ENCODE results near the gene PDIA5. TPM values are rescaled to one million over a fixed set of nuclear protein-coding genes. Genes with fewer than 3 reads are reported as not detected.

The PDIA5 gene
- total and polyA plus RNA-seq, 4 donors, result 9.5 to 16.9 (median 13.5) TPM

GRCh38 chr3:123129532-123129931 lies 62.7 kb downstream of the PDIA5 start:
- WGBS (ENCODE audit: insufficient coverage), result 92% methylated on average over 7 of the region's 7 CpGs
- H3K36me3 ChIP-seq (ENCODE audit: control insufficient read depth, insufficient read depth, low read length), result peaks cover 21% of the 10 kb centered on the region

GRCh38 chr3:123130079-123130750 lies 63.4 kb downstream of the PDIA5 start:
- Histone ChIP-seq H3K4me1 (ENCODE audit: control insufficient read depth, insufficient read depth, low read length) (peaks cover 2% of the 10 kb centered on the region), H3K27ac (ENCODE audit: low read depth, low read length) (no peak overlapping the region), H3K4me3 (ENCODE audit: low read depth, low read length) (no peak overlapping the region), H3K36me3 (ENCODE audit: control insufficient read depth, insufficient read depth, low read length) (peaks cover 24% of the 10 kb centered on the region), H3K27me3 (ENCODE audit: control insufficient read depth, insufficient read depth, low read length) (no peaks in the 10 kb centered on the region), H3K9me3 (ENCODE audit: control insufficient read depth, insufficient read depth, low read length) (no peaks in the 10 kb centered on the region)
- WGBS (ENCODE audit: insufficient coverage), result 98% methylated on average over 7 of the region's 12 CpGs
- no peak for DNase-seq (ENCODE audit: low read depth in 4 of 6, low spot score in 6 of 6)

More at GRCh38 chr3:123129532-123129931, 62.7 kb downstream of the PDIA5 start:
- no peak for DNase-seq (ENCODE audit: low read depth in 4 of 6, low spot score in 6 of 6)
- no peaks in the 10 kb centered on the region for H3K9me3 ChIP-seq (ENCODE audit: control insufficient read depth, insufficient read depth, low read length)
- no peak overlapping the region for H3K27ac ChIP-seq (ENCODE audit: low read depth, low read length)
- no peaks in the 10 kb centered on the region for H3K27me3 ChIP-seq (ENCODE audit: control insufficient read depth, insufficient read depth, low read length)
- H3K4me3 ChIP-seq (ENCODE audit: low read depth, low read length), result no peak overlapping the region
- peaks cover 7% of the 10 kb centered on the region for H3K4me1 ChIP-seq (ENCODE audit: control insufficient read depth, insufficient read depth, low read length)

- H3K4me1 ChIP-seq (ENCODE audit: control insufficient read depth, insufficient read depth, low read length), result peaks cover 8% of the 10 kb centered on the region
- H3K27me3 ChIP-seq (ENCODE audit: control insufficient read depth, insufficient read depth, low read length), result no peaks in the 10 kb centered on the region
- H3K27ac ChIP-seq (ENCODE audit: low read depth, low read length), result no peak overlapping the region
- no peak for DNase-seq (ENCODE audit: low read depth in 4 of 6, low spot score in 6 of 6)
- H3K4me3 ChIP-seq (ENCODE audit: low read depth, low read length), result no peak overlapping the region
- 73% methylated on average over 10 of the region's 10 CpGs for WGBS (ENCODE audit: insufficient coverage)
- H3K36me3 ChIP-seq (ENCODE audit: control insufficient read depth, insufficient read depth, low read length), result peaks cover 23% of the 10 kb centered on the region
- no peaks in the 10 kb centered on the region for H3K9me3 ChIP-seq (ENCODE audit: control insufficient read depth, insufficient read depth, low read length)
Measured at GRCh38 chr3:123134671-123135070, 67.8 kb downstream of the PDIA5 start.

- peaks cover 14% of the 10 kb centered on the region for H3K36me3 ChIP-seq (ENCODE audit: control insufficient read depth, insufficient read depth, low read length)
- DNase-seq (ENCODE audit: low read depth in 4 of 6, low spot score in 6 of 6), result peak in 1 of 6 donors; percentile 57
- H3K4me3 ChIP-seq (ENCODE audit: low read depth, low read length), result no peak overlapping the region
- H3K9me3 ChIP-seq (ENCODE audit: control insufficient read depth, insufficient read depth, low read length), result no peaks in the 10 kb centered on the region
- 37% methylated on average over 2 of the region's 2 CpGs for WGBS (ENCODE audit: insufficient coverage)
- no peak overlapping the region for H3K27ac ChIP-seq (ENCODE audit: low read depth, low read length)
- H3K27me3 ChIP-seq (ENCODE audit: control insufficient read depth, insufficient read depth, low read length), result no peaks in the 10 kb centered on the region
- peaks cover 8% of the 10 kb centered on the region for H3K4me1 ChIP-seq (ENCODE audit: control insufficient read depth, insufficient read depth, low read length)
Measured at GRCh38 chr3:123137001-123137400, 70.2 kb downstream of the PDIA5 start.

GRCh38 chr3:123138839-123139444 lies 72.1 kb downstream of the PDIA5 start:
- 62% methylated on average over 4 of the region's 8 CpGs for WGBS (ENCODE audit: insufficient coverage)
- H3K36me3 ChIP-seq (ENCODE audit: control insufficient read depth, insufficient read depth, low read length), result peaks cover 20% of the 10 kb centered on the region
- no peaks in the 10 kb centered on the region for H3K9me3 ChIP-seq (ENCODE audit: control insufficient read depth, insufficient read depth, low read length)
- no peaks in the 10 kb centered on the region for H3K27me3 ChIP-seq (ENCODE audit: control insufficient read depth, insufficient read depth, low read length)
- no peak overlapping the region for H3K27ac ChIP-seq (ENCODE audit: low read depth, low read length)
- peaks cover 12% of the 10 kb centered on the region for H3K4me1 ChIP-seq (ENCODE audit: control insufficient read depth, insufficient read depth, low read length)
- H3K4me3 ChIP-seq (ENCODE audit: low read depth, low read length), result no peak overlapping the region
- DNase-seq (ENCODE audit: low read depth in 4 of 6, low spot score in 6 of 6), result peak in 1 of 6 donors; percentile 43

GRCh38 chr3:123139522-123139921 lies 72.7 kb downstream of the PDIA5 start:
- DNase-seq (ENCODE audit: low read depth in 4 of 6, low spot score in 6 of 6), result no peak
- Histone ChIP-seq H3K4me3 (ENCODE audit: low read depth, low read length) (no peak overlapping the region), H3K4me1 (ENCODE audit: control insufficient read depth, insufficient read depth, low read length) (peaks cover 17% of the 10 kb centered on the region), H3K27me3 (ENCODE audit: control insufficient read depth, insufficient read depth, low read length) (no peaks in the 10 kb centered on the region), H3K27ac (ENCODE audit: low read depth, low read length) (no peak overlapping the region), H3K36me3 (ENCODE audit: control insufficient read depth, insufficient read depth, low read length) (peaks cover 16% of the 10 kb centered on the region), H3K9me3 (ENCODE audit: control insufficient read depth, insufficient read depth, low read length) (no peaks in the 10 kb centered on the region)
- 67% methylated on average over 3 of the region's 5 CpGs for WGBS (ENCODE audit: insufficient coverage)

- 73% methylated on average over 9 of the region's 9 CpGs for WGBS (ENCODE audit: insufficient coverage)
- no peak overlapping the region for H3K4me3 ChIP-seq (ENCODE audit: low read depth, low read length)
- no peak for DNase-seq (ENCODE audit: low read depth in 4 of 6, low spot score in 6 of 6)
- H3K4me1 ChIP-seq (ENCODE audit: control insufficient read depth, insufficient read depth, low read length), result peaks cover 17% of the 10 kb centered on the region
- H3K27ac ChIP-seq (ENCODE audit: low read depth, low read length), result no peak overlapping the region
- no peaks in the 10 kb centered on the region for H3K9me3 ChIP-seq (ENCODE audit: control insufficient read depth, insufficient read depth, low read length)
- no peaks in the 10 kb centered on the region for H3K27me3 ChIP-seq (ENCODE audit: control insufficient read depth, insufficient read depth, low read length)
- peaks cover 11% of the 10 kb centered on the region for H3K36me3 ChIP-seq (ENCODE audit: control insufficient read depth, insufficient read depth, low read length)
Measured at GRCh38 chr3:123140550-123140949, 73.7 kb downstream of the PDIA5 start.

- WGBS (ENCODE audit: insufficient coverage), result 95% methylated on average over 4 of the region's 5 CpGs
- Histone ChIP-seq H3K4me3 (ENCODE audit: low read depth, low read length) (no peak overlapping the region), H3K36me3 (ENCODE audit: control insufficient read depth, insufficient read depth, low read length) (peaks cover 18% of the 10 kb centered on the region), H3K4me1 (ENCODE audit: control insufficient read depth, insufficient read depth, low read length) (peaks cover 17% of the 10 kb centered on the region), H3K27ac (ENCODE audit: low read depth, low read length) (no peak overlapping the region), H3K9me3 (ENCODE audit: control insufficient read depth, insufficient read depth, low read length) (no peaks in the 10 kb centered on the region), H3K27me3 (ENCODE audit: control insufficient read depth, insufficient read depth, low read length) (no peaks in the 10 kb centered on the region)
- no peak for DNase-seq (ENCODE audit: low read depth in 4 of 6, low spot score in 6 of 6)
Measured at GRCh38 chr3:123141276-123141675, 74.5 kb downstream of the PDIA5 start.

- Histone ChIP-seq H3K36me3 (ENCODE audit: control insufficient read depth, insufficient read depth, low read length) (peaks cover 18% of the 10 kb centered on the region), H3K27ac (ENCODE audit: low read depth, low read length) (no peak overlapping the region)
Measured at GRCh38 chr3:123143669-123144411, 77.0 kb downstream of the PDIA5 start.

More at GRCh38 chr3:123143669-123144411, 77.0 kb downstream of the PDIA5 start:
- Histone ChIP-seq H3K27me3 (ENCODE audit: control insufficient read depth, insufficient read depth, low read length) (no peaks in the 10 kb centered on the region), H3K9me3 (ENCODE audit: control insufficient read depth, insufficient read depth, low read length) (no peaks in the 10 kb centered on the region), H3K4me3 (ENCODE audit: low read depth, low read length) (no peak overlapping the region), H3K4me1 (ENCODE audit: control insufficient read depth, insufficient read depth, low read length) (peaks cover 13% of the 10 kb centered on the region)
- WGBS (ENCODE audit: insufficient coverage), result 42% methylated on average over 9 of the region's 10 CpGs
- no peak for DNase-seq (ENCODE audit: low read depth in 4 of 6, low spot score in 6 of 6)

All from spinal cord (tissue), 10 donors.